HuH-7 (cell line): ENCODE data around the gene CABP7.

ENCODE experiments used
- DNase-seq: peaks from one replicate; pipeline ENCODE4 v3.0.0; 2011; ENCODE audit warnings: low spot score

CABP7 gene

DNA sequence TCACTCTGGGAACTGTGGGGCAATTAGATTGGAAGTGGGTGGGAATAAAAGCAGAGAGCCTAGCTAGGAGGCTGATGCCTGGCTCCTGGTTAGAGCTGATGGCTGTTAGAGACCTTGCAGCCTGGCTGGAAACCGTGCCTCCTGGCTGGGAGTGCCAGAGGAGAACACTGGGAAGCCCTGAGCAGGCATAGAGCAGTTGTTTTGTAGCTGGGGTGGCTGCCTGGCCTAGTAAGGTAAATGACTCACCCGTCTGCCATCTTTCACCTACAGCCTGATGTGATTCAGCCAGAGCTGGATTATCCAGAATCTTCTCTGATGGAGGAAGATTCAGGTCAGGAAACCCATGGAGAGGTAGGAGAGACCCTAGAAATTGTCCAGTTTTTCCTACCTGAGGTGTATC, 53.4 kb downstream of the CABP7 start:
- no peak for DNase-seq

DNA sequence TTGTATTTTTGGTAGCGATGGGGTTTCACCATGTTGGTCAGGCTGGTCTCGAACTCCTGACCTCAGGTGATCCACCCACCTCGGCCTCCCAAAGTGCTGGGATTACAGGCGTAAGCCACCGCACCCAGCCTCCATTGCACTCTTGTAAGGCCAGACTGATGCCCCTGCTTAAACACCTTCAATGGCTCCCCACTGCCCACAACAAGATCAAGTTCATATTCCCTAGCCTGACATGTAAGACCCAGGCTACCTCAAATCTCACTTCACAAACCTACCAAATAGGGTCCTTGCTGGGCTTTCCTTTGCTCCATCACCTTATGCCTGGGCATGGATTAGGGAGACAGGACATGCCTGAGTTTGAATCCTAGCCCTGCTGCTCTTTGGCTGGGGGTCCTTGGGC, 60.4 kb downstream of the CABP7 start:
- no peak for DNase-seq

DNA sequence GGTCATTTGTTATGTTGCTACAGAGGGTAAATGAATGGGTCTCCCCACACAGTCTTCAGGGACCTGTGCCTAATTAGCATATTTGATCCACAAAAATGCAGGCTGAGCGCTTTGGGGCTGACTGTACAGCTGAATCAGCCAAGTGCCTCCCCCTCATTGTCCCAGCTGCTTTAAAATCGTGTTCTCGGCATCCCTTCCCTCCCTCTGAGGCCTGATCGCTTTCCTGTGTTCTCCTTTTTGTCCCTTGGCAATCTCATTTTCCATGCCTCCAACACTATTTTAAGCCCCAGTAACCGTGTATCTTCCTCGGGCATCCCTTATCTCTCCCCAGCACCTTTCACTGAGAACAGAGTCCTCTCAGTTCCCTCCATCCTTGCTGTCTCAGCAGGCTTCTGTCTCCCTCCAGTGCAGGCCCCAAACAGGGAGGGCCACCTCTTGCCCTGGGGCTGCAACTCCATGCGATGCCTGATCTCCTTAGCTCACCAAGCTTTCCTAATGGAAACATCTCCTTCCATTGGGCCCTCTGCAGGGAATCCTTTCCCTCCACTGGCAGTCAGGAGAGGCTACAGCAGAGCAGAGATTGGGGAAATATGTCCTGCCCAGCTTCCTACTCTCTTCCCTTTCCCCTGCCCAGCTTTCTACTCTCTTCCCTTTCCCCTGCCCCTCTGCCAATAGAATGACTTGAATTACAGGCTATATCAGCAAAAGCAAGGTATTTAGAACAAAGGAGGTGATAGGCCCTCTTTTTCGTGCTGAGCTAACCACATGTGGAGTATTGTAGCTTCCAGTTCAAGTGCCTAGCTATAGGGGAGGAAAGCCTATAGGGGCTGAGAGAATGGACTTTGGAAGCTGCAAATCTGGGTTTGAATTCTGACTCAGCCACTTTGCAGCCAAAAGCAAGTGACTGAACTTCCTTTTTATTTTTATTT, 61.2 kb downstream of the CABP7 start:
- DNase-seq: no peak
